Neuronal stem cell (in vitro differentiated cells): ENCODE results near the gene AP1G2.

ENCODE experiments used
- DNase-seq: peaks from one replicate; pipeline ENCODE4 v3.0.0-alpha.2; 2013; ENCODE audit warnings: low spot score
- H2AFZ ChIP-seq: one replicate; pipeline ENCODE4 v1.6.1; 2013; ENCODE audit warnings: mild to moderate bottlenecking, low read length, inconsistent platforms
- H2AK5ac ChIP-seq: 2 replicates; pipeline ENCODE4 v1.6.1; 2013; ENCODE audit warnings: low read depth, mild to moderate bottlenecking, inconsistent platforms, low read length, moderate library complexity, mixed read lengths
- H2BK120ac ChIP-seq: 2 replicates; pipeline ENCODE4 v1.6.1; 2013; ENCODE audit warnings: low read depth, mild to moderate bottlenecking, inconsistent platforms, low read length, moderate library complexity, mixed read lengths
- H2BK12ac ChIP-seq: one replicate; pipeline ENCODE4 v1.6.1; 2013; ENCODE audit warnings: low read length, inconsistent platforms
- H2BK15ac ChIP-seq: 2 replicates; pipeline ENCODE4 v1.6.1; 2013; ENCODE audit warnings: mild to moderate bottlenecking, low read length, inconsistent platforms, mixed read lengths
- H2BK5ac ChIP-seq: one replicate; pipeline ENCODE4 v1.6.1; 2013; ENCODE audit warnings: inconsistent platforms, mild to moderate bottlenecking, low read length, moderate library complexity
- H3K14ac ChIP-seq: one replicate; pipeline ENCODE4 v1.6.1; 2013; ENCODE audit warnings: low read length, inconsistent platforms
- H3K18ac ChIP-seq: 2 replicates; pipeline ENCODE4 v1.6.1; 2013; ENCODE audit warnings: low read length, inconsistent platforms
- H3K23ac ChIP-seq: 2 replicates; pipeline ENCODE4 v1.6.1; 2013; ENCODE audit warnings: low read depth, mild to moderate bottlenecking, mixed read lengths, low read length, inconsistent platforms; ENCODE audit not compliant: poor library complexity
- H3K27ac ChIP-seq: replicated peaks from 3 replicates; pipeline ENCODE4 v1.5.1; 2013; ENCODE audit warnings: low read length, inconsistent platforms
- H3K27me3 ChIP-seq, 3 experiments: 2 replicates each; pipeline ENCODE4 v1.6.1; 2013; ENCODE audit warnings: low read length in 3 of 3, mild to moderate bottlenecking in 2 of 3, inconsistent platforms in 1 of 3, low read depth in 1 of 3, mixed read lengths in 1 of 3, moderate library complexity in 1 of 3; ENCODE audit not compliant: control insufficient read depth in 3 of 3, insufficient read depth in 3 of 3
- H3K36me3 ChIP-seq, 2 donors: replicated peaks in 1 of 2; 2 replicates each; pipeline ENCODE4 v1.6.1; 2013; ENCODE audit warnings: low read length in 2 of 2; ENCODE audit not compliant: control insufficient read depth in 2 of 2, insufficient read depth in 2 of 2
- H3K4ac ChIP-seq: 2 replicates; pipeline ENCODE4 v1.6.1; 2013; ENCODE audit warnings: inconsistent platforms, mild to moderate bottlenecking, low read length, moderate library complexity
- H3K4me1 ChIP-seq, 2 donors: 1 replicate in 1 of 2; 2 replicates in 1 of 2; pipeline ENCODE4 v1.6.1; 2013; ENCODE audit warnings: low read length in 2 of 2, low read depth in 1 of 2; ENCODE audit not compliant: control insufficient read depth in 2 of 2, insufficient read depth in 1 of 2
- H3K4me2 ChIP-seq: one replicate; pipeline ENCODE4 v1.6.1; 2013; ENCODE audit warnings: mild to moderate bottlenecking, low read length, inconsistent platforms; ENCODE audit not compliant: insufficient read depth, poor library complexity, severe bottlenecking
- H3K4me3 ChIP-seq, 2 donors: 2 replicates each; pipeline ENCODE4 v1.5.1; 2013; ENCODE audit warnings: low read length in 2 of 2, mild to moderate bottlenecking in 2 of 2, inconsistent platforms in 1 of 2, moderate library complexity in 1 of 2
- H3K79me1 ChIP-seq: one replicate; pipeline ENCODE4 v1.6.1; 2013; ENCODE audit warnings: low read depth, mild to moderate bottlenecking, inconsistent platforms, low read length, moderate library complexity
- H3K9ac ChIP-seq: one replicate; pipeline ENCODE4 v1.6.1; 2013; ENCODE audit warnings: mild to moderate bottlenecking, low read depth, low read length, inconsistent platforms; ENCODE audit not compliant: poor library complexity
- H3K9me3 ChIP-seq, 2 donors: replicated peaks in 1 of 2; 2 replicates each; pipeline versions ENCODE3 to v1.6.1; 2013; ENCODE audit warnings: low read length in 2 of 2, mild to moderate bottlenecking in 2 of 2, inconsistent platforms in 1 of 2, low read depth in 1 of 2, mixed read lengths in 1 of 2, moderate library complexity in 1 of 2; ENCODE audit not compliant: control insufficient read depth in 2 of 2, insufficient read depth in 1 of 2
- H4K8ac ChIP-seq: one replicate; pipeline ENCODE4 v1.6.1; 2013; ENCODE audit warnings: low read depth, mild to moderate bottlenecking, inconsistent platforms, low read length, moderate library complexity
- H4K91ac ChIP-seq: one replicate; pipeline ENCODE4 v1.6.1; 2013; ENCODE audit warnings: low read length, low read depth, mild to moderate bottlenecking, inconsistent platforms; ENCODE audit not compliant: poor library complexity
- WGBS, 2 donors: extraction: QIAGEN DNeasy Blood & Tissue Kit; methylation state at CpG; one replicate each; pipeline ENCODE4 v1.1.7; 2013; ENCODE audit warnings: missing lambda C conversion rate in 2 of 2, mixed read lengths in 1 of 2; ENCODE audit not compliant: insufficient read length in 2 of 2, insufficient replicate concordance in 1 of 2; ENCODE audit errors: extremely low coverage in 2 of 2; 5-methylcytosine and 5-hydroxymethylcytosine counted together

The AP1G2 gene

DNA sequence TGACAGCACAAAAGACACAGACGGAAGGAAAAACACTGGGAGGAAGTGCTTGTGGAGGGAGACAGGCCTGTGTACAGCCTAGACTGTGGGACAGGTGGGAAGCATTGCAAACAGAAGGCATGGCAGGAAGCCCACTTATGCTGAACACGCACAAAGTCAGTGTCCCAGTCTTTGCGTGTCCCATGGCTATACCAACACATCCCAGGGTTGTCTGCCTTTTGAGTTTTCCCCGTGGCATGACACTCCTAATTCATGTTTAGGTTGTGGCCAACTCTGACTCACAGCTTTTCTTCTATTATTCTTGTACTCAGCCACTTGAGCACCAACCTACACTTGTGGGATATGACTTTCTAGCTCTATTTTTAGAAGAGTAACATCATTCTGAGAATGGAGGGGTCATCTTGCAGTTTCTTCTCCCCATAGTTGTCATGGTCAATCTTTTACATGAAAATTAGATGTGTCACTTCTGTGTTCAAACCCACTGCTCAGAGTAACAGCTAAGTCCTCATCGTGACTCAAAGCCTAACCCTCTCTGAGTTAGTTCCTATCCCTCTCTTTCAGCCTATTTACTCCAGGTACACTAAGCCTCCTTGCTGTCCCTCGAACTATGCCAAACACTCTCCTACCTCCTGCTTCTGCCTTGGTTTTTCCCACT, 38.5 kb upstream of the AP1G2 start:
- Histone ChIP-seq H3K23ac (no peak overlapping the region), H3K9me3 (peaks cover 0 to 2% of the 10 kb centered on the region in 2 donors), H3K18ac (no peak overlapping the region), H3K4me2 (no peak overlapping the region), H2BK15ac (no peak overlapping the region), H3K4me1 (no peaks in the 10 kb centered on the region), H3K4me3 (no peak overlapping the region), H2AFZ (no peak overlapping the region), H3K36me3 (no peaks in the 10 kb centered on the region), H3K79me1 (no peaks in the 10 kb centered on the region), H4K91ac (no peak overlapping the region), H3K27ac (no peak overlapping the region), H3K4ac (no peak overlapping the region), H3K27me3 (peaks cover 0 to 14% (median 0%) of the 10 kb centered on the region in 3 experiments), H2AK5ac (no peak overlapping the region), H2BK120ac (no peak overlapping the region), H4K8ac (no peak overlapping the region), H3K9ac (no peak overlapping the region), H3K14ac (no peak overlapping the region), H2BK5ac (no peak overlapping the region), H2BK12ac (no peak overlapping the region)
- no peak for DNase-seq
- WGBS, 2 donors = no CpG with 5 or more reads among the region's 6 CpGs

DNA sequence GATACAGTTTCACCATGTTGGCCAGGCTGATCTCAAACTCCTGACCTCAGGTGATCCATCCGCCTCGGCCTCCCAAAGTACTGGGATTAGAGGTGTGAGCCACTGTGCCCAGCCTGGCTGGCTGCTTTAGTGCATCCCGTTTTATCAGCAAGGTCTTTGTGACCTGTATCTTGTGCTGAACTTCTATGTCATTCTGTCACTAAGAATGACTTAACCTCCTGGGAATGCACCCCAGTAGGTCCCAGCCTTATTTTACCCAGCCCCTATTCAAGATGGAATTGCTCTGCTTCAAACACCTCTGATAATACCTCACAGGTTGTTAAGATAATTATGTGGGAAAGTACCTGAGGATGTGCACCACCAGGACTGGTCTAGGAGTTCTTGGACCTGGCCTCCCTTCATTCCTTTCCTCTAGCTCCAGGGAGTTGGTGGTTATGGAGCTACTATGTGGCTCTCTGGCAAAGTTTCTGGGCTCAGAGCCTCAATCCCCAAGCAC, 37.1 kb upstream of the AP1G2 start:
- Histone ChIP-seq H3K4ac (no peak overlapping the region), H3K4me1 (no peaks in the 10 kb centered on the region), H3K9me3 (no peaks in the 10 kb centered on the region), H4K91ac (no peak overlapping the region), H3K9ac (no peak overlapping the region), H2BK120ac (no peak overlapping the region), H3K14ac (no peak overlapping the region), H2BK5ac (no peak overlapping the region), H4K8ac (no peak overlapping the region), H3K27ac (no peak overlapping the region), H3K79me1 (no peaks in the 10 kb centered on the region), H2AK5ac (no peak overlapping the region), H2AFZ (no peak overlapping the region), H2BK12ac (no peak overlapping the region), H3K23ac (no peak overlapping the region), H2BK15ac (no peak overlapping the region), H3K18ac (no peak overlapping the region), H3K4me3 (no peak overlapping the region), H3K36me3 (no peaks in the 10 kb centered on the region), H3K27me3 (peaks cover 0 to 10% (median 0%) of the 10 kb centered on the region in 3 experiments), H3K4me2 (no peak overlapping the region)
- DNase-seq = no peak
- WGBS, 2 donors = no CpG with 5 or more reads among the region's 3 CpGs

DNA sequence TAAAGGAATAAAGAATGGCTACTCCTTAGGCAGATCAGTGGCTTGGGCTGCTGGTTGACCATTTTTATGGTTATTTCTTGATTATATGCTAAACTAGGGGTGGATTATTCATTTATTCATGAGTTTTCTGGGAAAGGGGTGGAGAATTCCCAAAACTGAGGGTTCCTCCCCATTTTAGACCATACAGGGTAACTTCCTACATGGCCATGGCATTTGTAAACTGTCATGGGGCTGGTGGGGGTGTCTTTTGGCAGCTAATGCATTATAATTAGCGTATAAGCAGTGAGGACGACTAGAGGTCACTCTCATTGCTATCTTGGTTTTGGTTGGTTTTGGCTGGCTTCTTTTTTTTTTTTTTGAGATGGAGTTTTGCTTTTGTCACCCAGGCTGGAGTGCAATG, 36.6 kb upstream of the AP1G2 start:
- WGBS, 2 donors = no CpG with 5 or more reads among the region's 2 CpGs

DNA sequence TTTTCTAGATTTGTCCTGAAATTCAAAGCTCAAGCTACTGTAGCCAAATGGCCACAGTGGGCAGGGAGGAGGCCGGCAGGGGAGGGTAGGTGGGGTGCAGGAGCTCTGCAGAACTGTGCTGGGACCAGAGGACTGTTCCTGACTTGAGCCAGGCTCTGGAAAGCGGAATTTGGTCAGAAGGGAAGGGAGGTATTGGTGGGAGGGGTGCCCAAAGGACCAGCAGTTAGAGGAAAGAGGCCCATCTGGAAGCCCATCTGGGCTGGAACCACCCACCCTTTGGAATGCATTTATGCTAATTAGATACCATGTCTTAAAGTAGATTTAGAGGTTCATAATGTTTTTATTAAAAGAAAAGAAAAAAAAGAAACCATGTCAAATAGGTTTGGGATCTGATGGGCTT, 35.5 kb upstream of the AP1G2 start:
- Histone ChIP-seq H4K91ac (no peak overlapping the region), H3K36me3 (no peaks in the 10 kb centered on the region), H3K9ac (no peak overlapping the region), H2BK5ac (no peak overlapping the region), H4K8ac (no peak overlapping the region), H3K14ac (no peak overlapping the region), H3K4me3 (no peak overlapping the region), H3K27me3 (peaks cover 0 to 10% (median 0%) of the 10 kb centered on the region in 3 experiments), H2AFZ (no peak overlapping the region), H3K23ac (no peak overlapping the region), H2AK5ac (no peak overlapping the region), H3K9me3 (no peaks in the 10 kb centered on the region), H2BK120ac (no peak overlapping the region), H3K4ac (no peak overlapping the region), H3K4me2 (no peak overlapping the region), H3K27ac (no peak overlapping the region), H2BK15ac (no peak overlapping the region), H2BK12ac (no peak overlapping the region), H3K79me1 (no peaks in the 10 kb centered on the region), H3K4me1 (no peaks in the 10 kb centered on the region), H3K18ac (no peak overlapping the region)
- no CpG with 5 or more reads among the region's 2 CpGs for WGBS, 2 donors
- DNase-seq = no peak

More for the DNA sequence above, 36.6 kb upstream of the AP1G2 start:
- Histone ChIP-seq H2BK5ac (no peak overlapping the region), H2BK15ac (no peak overlapping the region), H2BK12ac (no peak overlapping the region), H3K27ac (no peak overlapping the region), H2BK120ac (no peak overlapping the region), H3K36me3 (no peaks in the 10 kb centered on the region), H3K9me3 (no peaks in the 10 kb centered on the region), H4K91ac (no peak overlapping the region), H3K79me1 (no peaks in the 10 kb centered on the region), H3K23ac (no peak overlapping the region), H3K18ac (no peak overlapping the region), H3K14ac (no peak overlapping the region), H4K8ac (no peak overlapping the region), H2AK5ac (no peak overlapping the region), H3K27me3 (peaks cover 0 to 10% (median 0%) of the 10 kb centered on the region in 3 experiments), H3K4ac (no peak overlapping the region), H3K9ac (no peak overlapping the region), H2AFZ (no peak overlapping the region), H3K4me2 (no peak overlapping the region), H3K4me1 (no peaks in the 10 kb centered on the region), H3K4me3 (no peak overlapping the region)
- no peak for DNase-seq
